Naive B cell (primary cell): ENCODE data around the gene SMPD3. TPM values are rescaled to one million over a fixed set of nuclear protein-coding genes. Genes with fewer than 3 reads are reported as not detected.

ENCODE experiments used
- ATAC-seq, 2 donors: fragments of 150-1000 bp; cut with Tn5 transposase; 2 replicates each; pipeline ENCODE4 v1.10.0; 2021; ENCODE audit warnings: low read depth in 2 of 2, mild to moderate bottlenecking in 2 of 2, moderate library complexity in 2 of 2
- DNase-seq: peaks from one replicate; pipeline ENCODE4 v3.0.0; 2022
- H3K27ac Mint-ChIP-seq, 6 donors: one replicate each; pipeline ENCODE4 v1.8.0; 2020 to 2022; ENCODE audit warnings: mild to moderate bottlenecking in 6 of 6, mixed read lengths in 6 of 6, moderate library complexity in 5 of 6, inconsistent platforms in 2 of 6
- H3K27me3 Mint-ChIP-seq, 3 donors: one replicate each; pipeline ENCODE4 v1.8.0; 2021 to 2022; ENCODE audit warnings: mixed read lengths in 3 of 3, mild to moderate bottlenecking in 1 of 3
- H3K36me3 Mint-ChIP-seq, 2 donors: one replicate each; pipeline ENCODE4 v1.8.0; 2020 to 2022; ENCODE audit warnings: mixed read lengths in 2 of 2, inconsistent platforms in 1 of 2, mild to moderate bottlenecking in 1 of 2
- H3K4me1 Mint-ChIP-seq, 3 donors: one replicate each; pipeline ENCODE4 v1.8.0; 2020 to 2022; ENCODE audit warnings: mixed read lengths in 3 of 3, inconsistent platforms in 1 of 3, mild to moderate bottlenecking in 1 of 3, moderate library complexity in 1 of 3
- H3K4me3 Mint-ChIP-seq, 8 donors: one replicate each; pipeline ENCODE4 v1.8.0; 2020 to 2022; ENCODE audit warnings: mild to moderate bottlenecking in 8 of 8, mixed read lengths in 8 of 8, moderate library complexity in 8 of 8, inconsistent platforms in 2 of 8
- H3K9me3 Mint-ChIP-seq, 7 donors: one replicate each; pipeline ENCODE4 v1.8.0; 2020 to 2022; ENCODE audit warnings: mixed read lengths in 7 of 7, mild to moderate bottlenecking in 5 of 7, inconsistent platforms in 2 of 7, moderate library complexity in 1 of 7
- polyA plus RNA-seq, 6 donors: library from polyadenylated mRNA; unstranded; fragments of 300-500 nt; fragmentation: Illumina TruSeq; gene quantifications; one replicate each; pipeline ENCODE4 v1.2.3, GENCODE V29; 2021; ENCODE audit warnings: low read depth in 6 of 6

Gene SMPD3
- polyA plus RNA-seq, 6 donors from 2014 or later = 0.18 to 2.2 (median 0.41) TPM; not detected in 1

DNA sequence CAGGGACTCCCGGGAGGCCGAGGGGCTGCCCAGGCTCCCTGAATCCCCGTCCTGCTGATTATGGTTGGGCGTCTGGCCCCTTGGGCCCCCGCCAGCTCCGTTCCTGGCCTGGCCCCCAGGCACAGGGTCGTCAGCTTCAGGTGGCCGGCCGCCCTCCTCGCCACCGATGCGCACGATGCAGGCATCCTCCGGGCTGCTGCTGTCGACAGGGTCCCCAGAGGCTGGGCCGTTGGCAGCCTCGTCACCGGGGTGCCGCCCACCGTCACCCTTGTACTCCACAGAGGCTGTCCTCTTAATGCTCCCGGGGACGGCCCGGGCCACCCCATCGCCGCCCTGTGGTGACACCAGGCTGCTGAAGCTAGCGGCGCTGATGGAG, 77.0 kb downstream of the SMPD3 start:
- ATAC-seq (no peak), DNase-seq (no peak)
- no peaks in the 10 kb centered on the region for H3K9me3 Mint-ChIP-seq
- H3K4me1 Mint-ChIP-seq = peaks cover 31 to 37% (median 36%) of the 10 kb centered on the region in 3 donors
- peaks cover 0 to 32% (median 14%) of the 10 kb centered on the region in 3 donors for H3K27me3 Mint-ChIP-seq
- no peaks in the 10 kb centered on the region for H3K36me3 Mint-ChIP-seq
- no peak overlapping the region for H3K27ac Mint-ChIP-seq
- H3K4me3 Mint-ChIP-seq = no peak overlapping the region

DNA sequence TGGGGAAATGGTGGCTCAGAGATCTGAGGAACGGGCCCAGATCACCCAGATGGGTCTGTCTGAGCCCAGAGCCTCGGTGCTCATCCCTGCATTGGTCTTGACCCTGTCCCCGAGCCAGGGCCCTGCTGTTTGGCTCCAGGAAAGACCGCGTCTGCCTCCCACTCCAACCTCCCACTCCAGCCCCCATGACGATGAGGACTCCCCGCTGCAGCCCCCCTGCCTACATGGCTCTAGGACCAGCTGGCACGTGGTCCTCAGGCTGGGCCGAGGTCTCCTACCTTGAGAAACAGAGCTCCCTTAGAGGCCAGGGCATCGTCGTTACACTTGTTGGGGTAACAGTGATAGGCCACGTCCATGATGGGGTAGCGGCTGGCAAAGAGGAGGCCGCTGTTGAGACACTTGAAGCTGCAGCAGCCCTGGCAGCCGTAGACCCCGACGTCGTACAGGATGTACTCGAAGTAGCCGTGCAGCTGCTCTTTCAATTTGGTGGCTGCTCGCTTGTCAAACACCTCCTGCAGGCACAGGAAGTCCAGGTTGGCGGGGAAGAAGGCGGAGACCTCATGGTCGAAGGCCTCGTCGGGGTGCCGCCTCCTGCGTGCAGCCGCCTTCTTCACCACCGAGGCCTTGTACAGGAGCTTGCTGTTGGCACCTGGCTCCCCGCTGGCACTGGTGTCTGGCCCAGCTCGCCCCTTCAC, 77.6 kb downstream of the SMPD3 start:
- H3K27ac Mint-ChIP-seq = peak overlapping the region in 3 of 6 donors; percentile 49 to 90 (median 81)
- peak overlapping the region in 6 of 8 donors; percentile 16 to 60 (median 50) for H3K4me3 Mint-ChIP-seq
- H3K27me3 Mint-ChIP-seq = peaks cover 0 to 32% (median 20%) of the 10 kb centered on the region in 3 donors

DNA sequence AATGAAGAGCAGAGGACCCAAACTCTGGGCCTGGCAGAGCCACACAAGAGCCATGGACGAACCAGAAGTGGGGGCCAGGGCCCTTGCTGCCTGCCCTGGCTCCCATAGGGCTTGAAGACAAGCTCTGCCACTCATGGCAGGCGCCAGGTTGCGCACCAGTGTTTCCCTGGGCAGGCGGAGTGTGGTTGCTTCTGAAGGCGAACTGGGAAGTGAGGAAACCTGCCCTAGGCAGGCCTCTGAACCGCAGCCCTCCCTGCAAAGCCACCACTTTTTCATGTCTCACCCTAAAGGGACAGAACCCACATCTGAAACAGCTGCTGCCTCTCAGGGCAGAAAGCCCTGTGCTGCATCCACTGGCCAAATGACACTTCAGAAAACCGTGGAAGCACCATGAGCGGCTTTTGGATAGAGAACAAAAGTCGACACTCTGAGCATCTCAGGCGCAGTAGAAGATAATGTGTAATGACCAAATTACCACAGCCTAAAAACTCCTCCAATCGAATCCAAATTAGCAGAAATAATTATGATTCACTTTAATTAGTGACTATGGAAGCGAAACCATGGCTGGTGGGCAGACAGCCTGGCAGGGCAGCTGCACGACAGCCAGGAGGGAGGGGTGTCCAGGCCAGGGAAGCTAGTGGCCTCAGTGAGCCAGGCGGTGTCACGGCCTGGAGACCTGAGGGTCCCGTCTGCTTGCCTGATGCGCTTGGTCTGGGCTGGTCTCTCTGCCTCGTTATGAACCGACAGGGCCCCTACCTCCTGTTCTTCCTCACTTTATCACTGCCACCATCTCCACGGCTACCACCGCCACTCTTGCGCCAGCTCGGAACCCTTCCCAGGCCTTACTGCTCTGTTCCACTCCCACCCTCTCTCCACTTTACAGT, 78.4 kb downstream of the SMPD3 start:
- Mint-ChIP-seq H3K36me3 (no peaks in the 10 kb centered on the region), H3K4me1 (peaks cover 40 to 50% (median 48%) of the 10 kb centered on the region in 3 donors), H3K27ac (peak overlapping the region in 3 of 6 donors; percentile 49 to 90 (median 49))

More for the DNA sequence above, 77.6 kb downstream of the SMPD3 start:
- H3K4me1 Mint-ChIP-seq = peaks cover 34 to 42% (median 41%) of the 10 kb centered on the region in 3 donors
- ATAC-seq (peak; percentile 18 to 32), DNase-seq (no peak)
- no peaks in the 10 kb centered on the region for H3K9me3 Mint-ChIP-seq
- H3K36me3 Mint-ChIP-seq = no peaks in the 10 kb centered on the region

GRCh38 chr16:68369168-68369567, 79.1 kb downstream of the SMPD3 start:
- Mint-ChIP-seq H3K4me1 (peaks cover 40 to 52% (median 51%) of the 10 kb centered on the region in 3 donors), H3K27ac (peak overlapping the region in 3 of 6 donors; percentile 52 to 83 (median 63)), H3K36me3 (no peaks in the 10 kb centered on the region), H3K27me3 (peaks cover 0 to 26% (median 22%) of the 10 kb centered on the region in 3 donors), H3K4me3 (peak overlapping the region in 3 of 8 donors; percentile 21 to 61 (median 58)), H3K9me3 (no peaks in the 10 kb centered on the region)
- DNase-seq = no peak
- no peak for ATAC-seq

More for the DNA sequence above, 78.4 kb downstream of the SMPD3 start:
- H3K4me3 Mint-ChIP-seq = peak overlapping the region in 5 of 8 donors; percentile 11 to 60 (median 50)
- no peaks in the 10 kb centered on the region for H3K9me3 Mint-ChIP-seq
- peak in 1 of 2 donors; percentile 21 for ATAC-seq
- no peak for DNase-seq
- H3K27me3 Mint-ChIP-seq = peaks cover 0 to 29% (median 26%) of the 10 kb centered on the region in 3 donors

DNA sequence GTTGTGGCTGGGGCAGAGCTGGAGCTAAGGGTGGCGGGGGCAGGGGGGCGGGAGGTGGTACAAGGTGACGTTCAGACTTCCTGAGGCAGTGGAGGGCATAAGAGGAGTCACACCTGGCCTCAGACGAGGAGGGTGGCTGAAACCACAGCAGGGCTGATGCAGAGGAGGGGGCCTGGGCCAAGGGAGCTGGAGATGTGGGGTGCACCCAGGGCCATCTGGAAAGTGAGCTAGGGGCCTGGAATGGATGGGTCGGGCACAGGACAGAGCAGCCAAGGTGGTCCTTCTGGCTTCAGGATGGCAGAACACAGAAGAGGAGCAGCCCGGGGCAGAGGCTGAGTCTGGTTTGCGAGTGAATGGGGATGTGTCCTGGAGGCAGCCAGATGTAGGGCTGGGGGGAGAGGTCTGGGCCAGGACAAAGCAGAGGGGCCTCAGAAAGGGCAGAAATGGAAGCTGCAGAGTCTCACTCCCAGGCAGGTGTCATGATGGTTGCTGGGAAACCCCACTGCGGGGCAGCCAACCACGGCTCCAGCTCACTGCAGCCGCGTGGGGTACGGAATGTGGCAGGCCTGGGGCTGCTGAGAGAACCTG, 79.9 kb downstream of the SMPD3 start:
- H3K4me1 Mint-ChIP-seq = peaks cover 40 to 52% (median 51%) of the 10 kb centered on the region in 3 donors
- peak; percentile 76 to 81 for ATAC-seq

DNA sequence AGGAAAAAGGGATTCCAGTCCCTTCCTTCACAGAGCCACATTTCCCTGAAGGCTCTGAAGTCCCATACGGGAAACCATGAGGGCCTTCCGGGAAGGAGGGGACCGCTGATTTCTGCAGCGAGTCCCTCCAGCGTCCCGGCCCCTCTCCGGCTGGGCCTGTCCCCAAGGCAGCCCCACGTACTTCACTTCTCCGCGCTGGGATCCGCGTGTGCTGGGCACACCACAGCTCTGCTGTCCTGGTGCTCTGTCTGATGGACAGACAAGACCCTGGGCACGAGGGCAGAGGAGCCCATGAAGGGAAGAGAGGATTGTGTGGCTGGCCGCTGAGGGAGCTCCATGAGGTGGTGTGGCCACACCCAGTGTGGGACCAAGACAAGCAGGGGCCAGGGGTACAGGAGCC, 80.4 kb downstream of the SMPD3 start:
- H3K36me3 Mint-ChIP-seq = no peaks in the 10 kb centered on the region
- peak overlapping the region in 2 of 6 donors; percentile 25 to 83 for H3K27ac Mint-ChIP-seq
- peaks cover 0 to 14% (median 9%) of the 10 kb centered on the region in 3 donors for H3K27me3 Mint-ChIP-seq
- H3K9me3 Mint-ChIP-seq = no peaks in the 10 kb centered on the region
- peak overlapping the region in 2 of 8 donors; percentile 40 to 58 for H3K4me3 Mint-ChIP-seq
- ATAC-seq = no peak
- peaks cover 40 to 52% (median 51%) of the 10 kb centered on the region in 3 donors for H3K4me1 Mint-ChIP-seq
- DNase-seq = no peak

More for the DNA sequence above, 79.9 kb downstream of the SMPD3 start:
- Mint-ChIP-seq H3K9me3 (no peaks in the 10 kb centered on the region), H3K36me3 (no peaks in the 10 kb centered on the region), H3K27me3 (peaks cover 0 to 19% (median 14%) of the 10 kb centered on the region in 3 donors), H3K27ac (peak overlapping the region in 4 of 6 donors; percentile 9 to 94 (median 88)), H3K4me3 (peak overlapping the region in 5 of 8 donors; percentile 13 to 76 (median 58))
- DNase-seq = peak; percentile 14

GRCh38 chr16:68367440-68367839, 80.9 kb downstream of the SMPD3 start:
- Mint-ChIP-seq H3K9me3 (no peaks in the 10 kb centered on the region), H3K36me3 (no peaks in the 10 kb centered on the region), H3K27me3 (peaks cover 0 to 14% (median 6%) of the 10 kb centered on the region in 3 donors), H3K4me3 (peak overlapping the region in 3 of 8 donors; percentile 5 to 40 (median 13)), H3K4me1 (peaks cover 40 to 52% (median 51%) of the 10 kb centered on the region in 3 donors), H3K27ac (peak overlapping the region in 1 of 6 donors; percentile 83)
- no peak for ATAC-seq
- no peak for DNase-seq

DNA sequence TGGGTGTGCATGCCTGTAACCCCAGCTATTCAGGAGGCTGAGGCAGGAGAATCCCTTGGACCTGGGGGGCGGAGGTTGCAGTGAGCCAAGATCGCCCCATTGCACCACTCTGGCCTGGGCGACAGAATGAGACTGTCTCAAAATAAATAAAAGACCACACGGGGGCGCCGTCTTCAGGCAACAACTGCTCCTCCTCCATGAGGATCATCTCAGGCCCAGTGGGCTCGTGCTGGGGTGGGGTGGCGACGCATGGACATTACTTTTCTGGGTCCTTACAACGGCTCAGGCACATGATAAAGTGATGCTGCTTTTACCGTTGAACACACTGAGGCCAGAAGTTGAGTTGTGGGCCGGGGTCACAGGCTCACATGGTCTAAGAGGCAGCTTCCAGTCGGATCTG, 81.3 kb downstream of the SMPD3 start:
- Mint-ChIP-seq H3K9me3 (no peaks in the 10 kb centered on the region), H3K4me3 (peak overlapping the region in 2 of 8 donors; percentile 13 to 25), H3K36me3 (no peaks in the 10 kb centered on the region), H3K27me3 (peaks cover 0 to 14% (median 6%) of the 10 kb centered on the region in 3 donors), H3K4me1 (peaks cover 40 to 52% (median 51%) of the 10 kb centered on the region in 3 donors), H3K27ac (no peak overlapping the region)
- no peak for DNase-seq
- ATAC-seq = peak; percentile 31 to 32

DNA sequence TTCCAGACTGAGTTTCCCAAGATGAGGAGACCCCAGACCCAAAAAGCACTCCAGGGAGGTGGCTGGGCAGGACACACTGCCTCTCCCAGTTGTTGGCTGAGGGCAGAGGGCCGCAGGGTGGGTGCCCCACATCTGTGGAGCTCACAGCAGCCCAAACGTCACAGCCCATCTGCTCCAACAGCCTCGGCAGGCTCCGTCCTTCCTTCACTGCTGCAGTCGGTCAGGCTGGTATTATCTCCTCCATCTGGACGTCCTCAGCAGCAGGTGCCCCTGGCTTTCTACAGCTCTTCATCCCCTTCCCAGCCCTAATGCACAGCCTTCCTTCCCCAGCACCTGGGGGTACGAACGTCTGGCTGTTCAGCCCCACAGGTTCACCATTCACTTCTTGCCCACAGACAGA, 82.2 kb downstream of the SMPD3 start:
- Mint-ChIP-seq H3K36me3 (no peaks in the 10 kb centered on the region), H3K4me3 (peak overlapping the region in 1 of 8 donors; percentile 25), H3K4me1 (peaks cover 36 to 52% (median 51%) of the 10 kb centered on the region in 3 donors), H3K27me3 (peaks cover 0 to 14% (median 0%) of the 10 kb centered on the region in 3 donors), H3K9me3 (no peaks in the 10 kb centered on the region), H3K27ac (peak overlapping the region in 3 of 6 donors; percentile 2 to 38 (median 9))
- DNase-seq (no peak), ATAC-seq (no peak)

- peak overlapping the region in 2 of 6 donors; percentile 64 to 90 for H3K27ac Mint-ChIP-seq
- peaks cover 33 to 49% (median 46%) of the 10 kb centered on the region in 3 donors for H3K4me1 Mint-ChIP-seq
- no peak for DNase-seq
- peak overlapping the region in 1 of 8 donors; percentile 26 for H3K4me3 Mint-ChIP-seq
- H3K9me3 Mint-ChIP-seq = no peaks in the 10 kb centered on the region
- H3K36me3 Mint-ChIP-seq = no peaks in the 10 kb centered on the region
- no peak for ATAC-seq
- H3K27me3 Mint-ChIP-seq = peaks cover 0 to 14% (median 0%) of the 10 kb centered on the region in 3 donors
Observed at GRCh38 chr16:68365167-68365817, 83.0 kb downstream of the SMPD3 start.

- Mint-ChIP-seq H3K9me3 (no peaks in the 10 kb centered on the region), H3K27ac (no peak overlapping the region), H3K27me3 (peaks cover 0 to 14% (median 0%) of the 10 kb centered on the region in 3 donors), H3K4me1 (peaks cover 31 to 42% (median 40%) of the 10 kb centered on the region in 3 donors), H3K36me3 (no peaks in the 10 kb centered on the region), H3K4me3 (peak overlapping the region in 1 of 8 donors; percentile 15)
- no peak for ATAC-seq
- no peak for DNase-seq
Observed at GRCh38 chr16:68364561-68364998, 83.7 kb downstream of the SMPD3 start.
